Stimulated activated CD8-positive, alpha-beta memory T cell treated with anti-CD3 and anti-CD28 coated beads, Interleukin-7, amount 100 ng/mL, for 48 hours (primary cell): ENCODE data around the gene CHMP5.
A peak's percentile ranks its signal among the peaks of the same experiment; 100 is the strongest.

Experiments used
- DNase-seq, 2 donors: peaks; one replicate each; pipeline ENCODE4 v3.0.0-alpha.2; 2020; ENCODE audit warnings: low read depth in 1 of 2; ENCODE audit errors: extremely low read depth in 1 of 2

The CHMP5 gene

GRCh38 chr9:33264473-33265177, at the start of gene CHMP5, which contains the start of gene BAG1:
TSS of gene CHMP5 (plus strand) at chr9:33265049. CDS start at chr9:33265079, 30 bp downstream.
TSS of gene BAG1 (minus strand) at chr9:33264708.
- DNase-seq: peak; percentile 99

GRCh38 chr9:33220681-33221567, 43.9 kb upstream of the CHMP5 start:
- DNase-seq: no peak

GRCh38 chr9:33221568-33221884, 43.3 kb upstream of the CHMP5 start:
- no peak for DNase-seq

- no peak for DNase-seq
Observed at GRCh38 chr9:33222031-33222430, 42.8 kb upstream of the CHMP5 start.

- DNase-seq: no peak
Observed at GRCh38 chr9:33223696-33224095, 41.2 kb upstream of the CHMP5 start.

GRCh38 chr9:33225319-33226147, 39.3 kb upstream of the CHMP5 start:
- peak in 1 of 2 donors; percentile 34 for DNase-seq

GRCh38 chr9:33227008-33227398, 37.8 kb upstream of the CHMP5 start:
- no peak for DNase-seq

GRCh38 chr9:33227741-33228140, 37.1 kb upstream of the CHMP5 start:
- no peak for DNase-seq

- DNase-seq: no peak
Observed at GRCh38 chr9:33228606-33229005, 36.2 kb upstream of the CHMP5 start.

GRCh38 chr9:33229359-33230114, 35.3 kb upstream of the CHMP5 start:
- DNase-seq: no peak

- no peak for DNase-seq
Observed at GRCh38 chr9:33230756-33231622, 33.9 kb upstream of the CHMP5 start.

- DNase-seq: no peak
Observed at GRCh38 chr9:33231623-33231942, 33.3 kb upstream of the CHMP5 start.

- DNase-seq: no peak
Observed at GRCh38 chr9:33232815-33233214, 32.0 kb upstream of the CHMP5 start.

GRCh38 chr9:33233626-33234342, 31.1 kb upstream of the CHMP5 start:
- no peak for DNase-seq

GRCh38 chr9:33234511-33235467, 30.1 kb upstream of the CHMP5 start:
- DNase-seq: no peak

- DNase-seq: no peak
Observed at GRCh38 chr9:33236571-33236970, 28.3 kb upstream of the CHMP5 start.

GRCh38 chr9:33239921-33240320, 24.9 kb upstream of the CHMP5 start, which contains the start of gene SPINK4:
TSS of gene SPINK4 (plus strand) at chr9:33240167. CDS start at chr9:33240209, 42 bp downstream.
- no peak for DNase-seq

- DNase-seq: no peak
Observed at GRCh38 chr9:33241298-33241697, 23.6 kb upstream of the CHMP5 start.
